Astrocyte (in vitro differentiated cells and primary cell): ENCODE measurements around the gene LSMEM2.

Experiments
- CTCF ChIP-seq: IDR thresholded peaks from 2 replicates; pipeline ENCODE4 v1.5.1; 2011; ENCODE audit warnings: low read depth, mild to moderate bottlenecking, inconsistent platforms, low read length, moderate library complexity; ENCODE audit not compliant: insufficient read depth
- EZH2 ChIP-seq: IDR thresholded peaks from 2 replicates; pipeline ENCODE4 v1.6.1; 2012; ENCODE audit warnings: mild to moderate bottlenecking, low read length, inconsistent platforms; ENCODE audit not compliant: insufficient read depth

GRCh38 chr3:50241713-50242380, 37.0 kb upstream of the LSMEM2 start:
- TF ChIP-seq CTCF (no peak), EZH2 (no peak)
